ENCODE data around the gene TMEM80. TPM values are rescaled to one million over a fixed set of nuclear protein-coding genes. Genes with fewer than 3 reads are reported as not detected.

Gene TMEM80
- total RNA-seq, 1 donor from 2014 or later, result 12.8 TPM

DNA sequence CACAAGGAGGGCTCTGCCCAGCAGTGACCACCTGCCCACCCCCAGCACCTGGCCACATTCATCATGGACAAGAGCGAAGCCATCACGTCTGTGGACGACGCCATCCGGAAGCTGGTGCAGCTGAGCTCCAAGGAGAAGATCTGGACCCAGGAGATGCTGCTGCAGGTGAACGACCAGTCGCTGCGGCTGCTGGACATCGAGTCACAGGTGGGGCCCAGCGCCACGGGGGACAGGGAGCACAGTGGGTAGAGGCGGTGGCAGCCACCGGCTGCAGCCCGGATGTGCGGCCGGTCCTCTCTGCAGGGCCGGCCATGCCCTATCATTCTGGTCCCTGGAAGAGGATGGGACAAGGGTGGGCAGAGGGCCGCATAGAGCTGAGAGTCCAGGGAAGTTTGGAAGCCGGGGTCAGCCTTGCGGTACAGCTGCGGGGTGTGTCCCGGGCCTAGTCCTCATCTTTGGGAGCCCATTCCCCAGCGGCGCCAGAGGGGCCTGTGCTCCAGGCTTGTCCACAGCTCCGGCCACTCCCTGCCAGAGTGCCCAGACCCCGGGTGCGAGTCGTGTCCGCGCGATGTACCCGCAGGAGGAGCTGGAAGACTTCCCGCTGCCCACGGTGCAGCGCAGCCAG, 24.5 kb downstream of the TMEM80 start:
- DNase-seq (ENCODE audit: extremely low spot score in 2 of 2), result peak in 1 of 2 donors; percentile 74
- peaks cover 12% of the 10 kb centered on the region for H3K4me1 ChIP-seq
- H3K9me3 ChIP-seq, result no peaks in the 10 kb centered on the region
- no peaks in the 10 kb centered on the region for H3K27me3 ChIP-seq
- TF ChIP-seq, protein P1, sequence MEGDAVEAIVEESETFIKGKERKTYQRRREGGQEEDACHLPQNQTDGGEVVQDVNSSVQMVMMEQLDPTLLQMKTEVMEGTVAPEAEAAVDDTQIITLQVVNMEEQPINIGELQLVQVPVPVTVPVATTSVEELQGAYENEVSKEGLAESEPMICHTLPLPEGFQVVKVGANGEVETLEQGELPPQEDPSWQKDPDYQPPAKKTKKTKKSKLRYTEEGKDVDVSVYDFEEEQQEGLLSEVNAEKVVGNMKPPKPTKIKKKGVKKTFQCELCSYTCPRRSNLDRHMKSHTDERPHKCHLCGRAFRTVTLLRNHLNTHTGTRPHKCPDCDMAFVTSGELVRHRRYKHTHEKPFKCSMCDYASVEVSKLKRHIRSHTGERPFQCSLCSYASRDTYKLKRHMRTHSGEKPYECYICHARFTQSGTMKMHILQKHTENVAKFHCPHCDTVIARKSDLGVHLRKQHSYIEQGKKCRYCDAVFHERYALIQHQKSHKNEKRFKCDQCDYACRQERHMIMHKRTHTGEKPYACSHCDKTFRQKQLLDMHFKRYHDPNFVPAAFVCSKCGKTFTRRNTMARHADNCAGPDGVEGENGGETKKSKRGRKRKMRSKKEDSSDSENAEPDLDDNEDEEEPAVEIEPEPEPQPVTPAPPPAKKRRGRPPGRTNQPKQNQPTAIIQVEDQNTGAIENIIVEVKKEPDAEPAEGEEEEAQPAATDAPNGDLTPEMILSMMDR (IDR thresholded peaks at IDR 0.05), result no peak
- TF ChIP-seq POLR2AphosphoS5 (IDR thresholded peaks at IDR 0.05; ENCODE audit: insufficient read depth in 1 of 2, low read depth in 1 of 2) (no peak), POLR2A (IDR thresholded peaks at IDR 0.05) (no peak)
- intact Hi-C loops (cut with DNase I), result loop anchor here (10.0 kb wide), 1 partner anchor 165 kb away; no protein-coding TSS in a partner anchor
- no peak overlapping the region for H3K27ac ChIP-seq
- no peak overlapping the region for H3K4me3 ChIP-seq
- H3K36me3 ChIP-seq, result peaks cover 0 to 12% of the 10 kb centered on the region in 2 donors

- no peak overlapping the region for H3K4me3 ChIP-seq
- H3K27ac ChIP-seq, result no peak overlapping the region
- no peaks in the 10 kb centered on the region for H3K27me3 ChIP-seq
- peaks cover 15% of the 10 kb centered on the region for H3K4me1 ChIP-seq
- no peaks in the 10 kb centered on the region for H3K9me3 ChIP-seq
- H3K36me3 ChIP-seq, result peaks cover 0 to 12% of the 10 kb centered on the region in 2 donors
- peak in 1 of 2 donors; percentile 77 for DNase-seq (ENCODE audit: extremely low spot score in 2 of 2)
- intact Hi-C loops (cut with DNase I), result loop anchor here (10.0 kb wide), 1 partner anchor 166 kb away; no protein-coding TSS in a partner anchor
- TF ChIP-seq POLR2AphosphoS5 (IDR thresholded peaks at IDR 0.05; ENCODE audit: insufficient read depth in 1 of 2, low read depth in 1 of 2) (no peak), POLR2A (IDR thresholded peaks at IDR 0.05) (no peak)
- TF ChIP-seq, protein P1 (IDR thresholded peaks at IDR 0.05), result no peak
Observed at GRCh38 chr11:720642-721246, 25.1 kb downstream of the TMEM80 start.

- Histone ChIP-seq H3K27me3 (no peaks in the 10 kb centered on the region), H3K4me3 (no peak overlapping the region), H3K36me3 (peaks cover 0 to 12% of the 10 kb centered on the region in 2 donors), H3K4me1 (peaks cover 20% of the 10 kb centered on the region), H3K9me3 (no peaks in the 10 kb centered on the region), H3K27ac (no peak overlapping the region)
- DNase-seq (ENCODE audit: extremely low spot score in 2 of 2), result no peak
- TF ChIP-seq POLR2A (IDR thresholded peaks at IDR 0.05) (no peak), POLR2AphosphoS5 (IDR thresholded peaks at IDR 0.05; ENCODE audit: insufficient read depth in 1 of 2, low read depth in 1 of 2) (no peak)
- intact Hi-C loops (cut with DNase I), result loop anchor here (10.0 kb wide), 1 partner anchor 166 kb away; no protein-coding TSS in a partner anchor
Observed at GRCh38 chr11:721247-721740, 25.7 kb downstream of the TMEM80 start.

DNA sequence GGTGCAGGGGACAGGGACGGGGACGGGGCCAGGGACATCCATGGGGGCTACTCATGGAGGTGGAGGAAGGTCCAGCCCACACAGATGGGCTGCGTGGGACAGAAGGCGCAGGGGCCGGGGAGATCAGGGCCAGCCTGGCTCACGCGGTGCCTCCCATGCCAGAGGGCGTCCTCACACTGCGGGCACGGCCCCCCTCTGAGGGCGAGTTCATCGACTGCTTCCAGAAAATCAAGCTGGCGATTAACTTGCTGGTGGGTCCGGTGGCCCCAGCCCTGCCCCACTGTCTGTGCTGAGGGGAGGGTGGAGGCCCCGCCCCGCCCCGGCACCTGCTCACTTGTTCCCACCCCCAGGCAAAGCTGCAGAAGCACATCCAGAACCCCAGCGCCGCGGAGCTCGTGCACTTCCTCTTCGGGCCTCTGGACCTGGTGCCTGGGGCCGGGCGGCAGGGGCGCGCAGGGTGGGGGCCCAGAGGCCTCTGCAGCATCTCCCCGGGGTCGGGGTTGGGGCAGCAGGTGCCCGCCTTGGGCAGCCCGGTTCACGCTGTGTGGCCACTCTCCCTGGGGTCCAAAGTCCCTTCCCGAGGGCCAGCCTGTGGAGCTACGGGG, 26.2 kb downstream of the TMEM80 start:
- intact Hi-C loops (cut with DNase I), result loop anchor here (10.0 kb wide), 1 partner anchor 167 kb away; no protein-coding TSS in a partner anchor

More for the DNA sequence above, 26.2 kb downstream of the TMEM80 start:
- H3K27ac ChIP-seq, result no peak overlapping the region
- no peaks in the 10 kb centered on the region for H3K27me3 ChIP-seq
- DNase-seq (ENCODE audit: extremely low spot score in 2 of 2), result peak in 1 of 2 donors; percentile 79
- peaks cover 26% of the 10 kb centered on the region for H3K4me1 ChIP-seq
- H3K36me3 ChIP-seq, result peaks cover 0 to 12% of the 10 kb centered on the region in 2 donors
- no peak overlapping the region for H3K4me3 ChIP-seq
- TF ChIP-seq POLR2AphosphoS5 (IDR thresholded peaks at IDR 0.05; ENCODE audit: insufficient read depth in 1 of 2, low read depth in 1 of 2), result no peak
- TF ChIP-seq POLR2A (IDR thresholded peaks at IDR 0.05), result no peak
- TF ChIP-seq, protein P1 (IDR thresholded peaks at IDR 0.05), result no peak
- no peaks in the 10 kb centered on the region for H3K9me3 ChIP-seq

Data from vagina (tissue), 2 donors.